OCI-LY1 (cell line): ENCODE measurements around the gene GPR17.

Experiments used
- EZH2 ChIP-seq: fragments of 200-600 bp; sonication (generic), shearing (Covaris generic); IDR thresholded peaks from 2 replicates; pipeline ENCODE4 v1.8.0; 2017; ENCODE audit warnings: borderline replicate concordance, mixed run types, mild to moderate bottlenecking, antibody characterized with exemption, low read length, moderate library complexity, mixed read lengths
- TF ChIP-seq, protein P1 (sequence below): fragments of 200-600 bp; sonication (generic), shearing (Covaris generic); IDR thresholded peaks from 2 replicates; pipeline ENCODE4 v1.5.1; 2017; ENCODE audit warnings: mild to moderate bottlenecking, antibody characterized with exemption, low read length, moderate library complexity, mixed read lengths

DNA sequence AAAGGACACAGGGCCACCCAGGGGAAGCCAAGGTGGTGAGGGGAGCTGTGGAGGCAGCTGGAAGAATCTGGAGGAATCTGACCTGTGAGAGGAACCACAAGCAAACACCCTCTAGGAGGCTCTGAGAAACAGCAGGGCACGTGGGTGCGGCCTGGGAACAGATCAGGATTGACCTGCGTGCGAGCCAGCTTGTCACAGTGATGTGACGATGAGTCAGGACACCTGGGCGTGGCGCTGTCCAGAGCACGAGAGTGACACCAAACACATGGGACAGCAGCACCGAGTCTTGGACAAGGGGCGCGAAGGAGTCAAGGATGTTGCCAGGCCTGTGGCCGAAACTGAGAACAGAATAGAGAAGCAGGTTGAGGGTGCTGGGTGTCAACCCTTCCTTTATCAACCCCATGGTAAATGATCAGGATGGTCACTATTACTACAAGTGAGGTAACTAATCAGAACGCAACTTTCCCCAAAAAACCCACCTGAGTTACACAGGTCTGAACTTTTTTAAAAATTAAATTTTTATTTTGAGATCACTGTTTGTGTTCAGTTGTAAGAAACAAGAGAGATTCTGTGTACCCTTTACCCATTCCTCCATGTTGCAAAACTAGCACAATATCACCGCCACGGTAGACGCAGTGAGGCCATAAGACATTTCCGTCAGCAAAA is 54.7 kb downstream of the GPR17 start:
- TF ChIP-seq, protein P1, sequence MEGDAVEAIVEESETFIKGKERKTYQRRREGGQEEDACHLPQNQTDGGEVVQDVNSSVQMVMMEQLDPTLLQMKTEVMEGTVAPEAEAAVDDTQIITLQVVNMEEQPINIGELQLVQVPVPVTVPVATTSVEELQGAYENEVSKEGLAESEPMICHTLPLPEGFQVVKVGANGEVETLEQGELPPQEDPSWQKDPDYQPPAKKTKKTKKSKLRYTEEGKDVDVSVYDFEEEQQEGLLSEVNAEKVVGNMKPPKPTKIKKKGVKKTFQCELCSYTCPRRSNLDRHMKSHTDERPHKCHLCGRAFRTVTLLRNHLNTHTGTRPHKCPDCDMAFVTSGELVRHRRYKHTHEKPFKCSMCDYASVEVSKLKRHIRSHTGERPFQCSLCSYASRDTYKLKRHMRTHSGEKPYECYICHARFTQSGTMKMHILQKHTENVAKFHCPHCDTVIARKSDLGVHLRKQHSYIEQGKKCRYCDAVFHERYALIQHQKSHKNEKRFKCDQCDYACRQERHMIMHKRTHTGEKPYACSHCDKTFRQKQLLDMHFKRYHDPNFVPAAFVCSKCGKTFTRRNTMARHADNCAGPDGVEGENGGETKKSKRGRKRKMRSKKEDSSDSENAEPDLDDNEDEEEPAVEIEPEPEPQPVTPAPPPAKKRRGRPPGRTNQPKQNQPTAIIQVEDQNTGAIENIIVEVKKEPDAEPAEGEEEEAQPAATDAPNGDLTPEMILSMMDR: no peak
- no peak for TF ChIP-seq EZH2
